ENCODE results near the gene TMA7.

Gene TMA7

GRCh38 chr3:48423241-48423882 lies 16.7 kb upstream of the TMA7 start:
- H3K36me3 Mint-ChIP-seq (ENCODE audit: low read depth) = no peaks in the 10 kb centered on the region
- no peak overlapping the region for H3K4me3 Mint-ChIP-seq
- DNase-seq (ENCODE audit: low spot score) = no peak
- H3K9me3 Mint-ChIP-seq = no peaks in the 10 kb centered on the region
- H3K4me1 Mint-ChIP-seq (ENCODE audit: low read depth) = no peaks in the 10 kb centered on the region
- peaks cover 16% of the 10 kb centered on the region for H3K27me3 Mint-ChIP-seq (ENCODE audit: low read depth)
- H3K27ac Mint-ChIP-seq = no peak overlapping the region

- Mint-ChIP-seq H3K4me3 (no peak overlapping the region), H3K36me3 (ENCODE audit: low read depth) (no peaks in the 10 kb centered on the region), H3K27me3 (ENCODE audit: low read depth) (peaks cover 18% of the 10 kb centered on the region), H3K4me1 (ENCODE audit: low read depth) (no peaks in the 10 kb centered on the region), H3K27ac (no peak overlapping the region), H3K9me3 (no peaks in the 10 kb centered on the region)
- no peak for DNase-seq (ENCODE audit: low spot score)
Observed at GRCh38 chr3:48423883-48424695, 16.0 kb upstream of the TMA7 start.

GRCh38 chr3:48425281-48425812 lies 14.7 kb upstream of the TMA7 start:
- Mint-ChIP-seq H3K4me3 (no peak overlapping the region), H3K9me3 (no peaks in the 10 kb centered on the region), H3K27me3 (ENCODE audit: low read depth) (peaks cover 23% of the 10 kb centered on the region), H3K27ac (no peak overlapping the region), H3K36me3 (ENCODE audit: low read depth) (no peaks in the 10 kb centered on the region), H3K4me1 (ENCODE audit: low read depth) (peaks cover 2% of the 10 kb centered on the region)
- no peak for DNase-seq (ENCODE audit: low spot score)

GRCh38 chr3:48426401-48426909 lies 13.6 kb upstream of the TMA7 start:
- Mint-ChIP-seq H3K9me3 (no peaks in the 10 kb centered on the region), H3K4me1 (ENCODE audit: low read depth) (peaks cover 6% of the 10 kb centered on the region)

GRCh38 chr3:48426944-48427629 lies 13.0 kb upstream of the TMA7 start:
- Mint-ChIP-seq H3K27me3 (ENCODE audit: low read depth) (peaks cover 24% of the 10 kb centered on the region), H3K36me3 (ENCODE audit: low read depth) (peaks cover 4% of the 10 kb centered on the region), H3K4me1 (ENCODE audit: low read depth) (peaks cover 6% of the 10 kb centered on the region), H3K4me3 (no peak overlapping the region), H3K9me3 (no peaks in the 10 kb centered on the region), H3K27ac (no peak overlapping the region)
- DNase-seq (ENCODE audit: low spot score) = no peak

More at GRCh38 chr3:48426401-48426909, 13.6 kb upstream of the TMA7 start:
- Mint-ChIP-seq H3K27me3 (ENCODE audit: low read depth) (peaks cover 24% of the 10 kb centered on the region), H3K36me3 (ENCODE audit: low read depth) (peaks cover under 1% of the 10 kb centered on the region), H3K4me3 (no peak overlapping the region), H3K27ac (no peak overlapping the region)
- no peak for DNase-seq (ENCODE audit: low spot score)

- Mint-ChIP-seq H3K36me3 (ENCODE audit: low read depth) (peaks cover 8% of the 10 kb centered on the region), H3K4me1 (ENCODE audit: low read depth) (peaks cover 6% of the 10 kb centered on the region), H3K27me3 (ENCODE audit: low read depth) (peaks cover 24% of the 10 kb centered on the region), H3K9me3 (no peaks in the 10 kb centered on the region), H3K27ac (no peak overlapping the region), H3K4me3 (peak overlapping the region; percentile 36)
- DNase-seq (ENCODE audit: low spot score) = no peak
Observed at GRCh38 chr3:48427630-48427962, 12.5 kb upstream of the TMA7 start.

GRCh38 chr3:48428088-48428571 lies 11.9 kb upstream of the TMA7 start:
- Mint-ChIP-seq H3K27ac (no peak overlapping the region), H3K9me3 (no peaks in the 10 kb centered on the region), H3K36me3 (ENCODE audit: low read depth) (peaks cover 8% of the 10 kb centered on the region), H3K27me3 (ENCODE audit: low read depth) (peaks cover 24% of the 10 kb centered on the region), H3K4me3 (peak overlapping the region; percentile 36), H3K4me1 (ENCODE audit: low read depth) (peaks cover 6% of the 10 kb centered on the region)
- no peak for DNase-seq (ENCODE audit: low spot score)

GRCh38 chr3:48428572-48429316 lies 11.3 kb upstream of the TMA7 start:
- Mint-ChIP-seq H3K27me3 (ENCODE audit: low read depth) (peaks cover 24% of the 10 kb centered on the region), H3K27ac (no peak overlapping the region), H3K36me3 (ENCODE audit: low read depth) (peaks cover 8% of the 10 kb centered on the region), H3K4me3 (peak overlapping the region; percentile 36), H3K9me3 (no peaks in the 10 kb centered on the region), H3K4me1 (ENCODE audit: low read depth) (peaks cover 6% of the 10 kb centered on the region)
- DNase-seq (ENCODE audit: low spot score) = no peak

- Mint-ChIP-seq H3K27me3 (ENCODE audit: low read depth) (peaks cover 24% of the 10 kb centered on the region), H3K4me3 (peak overlapping the region; percentile 76), H3K27ac (no peak overlapping the region), H3K4me1 (ENCODE audit: low read depth) (peaks cover 6% of the 10 kb centered on the region), H3K9me3 (no peaks in the 10 kb centered on the region), H3K36me3 (ENCODE audit: low read depth) (peaks cover 8% of the 10 kb centered on the region)
- DNase-seq (ENCODE audit: low spot score) = peak; percentile 49
Observed at GRCh38 chr3:48429317-48429959, 10.6 kb upstream of the TMA7 start.

- H3K27ac Mint-ChIP-seq = peak within 1 kb of the TSS; percentile 7
- no peak for DNase-seq (ENCODE audit: low spot score)
- peaks cover 24% of the 10 kb centered on the region for H3K27me3 Mint-ChIP-seq (ENCODE audit: low read depth)
- peaks cover 8% of the 10 kb centered on the region for H3K36me3 Mint-ChIP-seq (ENCODE audit: low read depth)
- peaks cover 6% of the 10 kb centered on the region for H3K4me1 Mint-ChIP-seq (ENCODE audit: low read depth)
- no peaks in the 10 kb centered on the region for H3K9me3 Mint-ChIP-seq
- peak within 1 kb of the TSS; percentile 76 for H3K4me3 Mint-ChIP-seq
Observed at GRCh38 chr3:48429960-48430707, 9.9 kb upstream of the TMA7 start, which contains the start of gene PLXNB1. Gene PLXNB1 (minus strand): TSS chr3:48430086. CDS start chr3:48424611, 5,475 bp downstream.

- Mint-ChIP-seq H3K27me3 (ENCODE audit: low read depth) (peaks cover 24% of the 10 kb centered on the region), H3K4me1 (ENCODE audit: low read depth) (peaks cover 9% of the 10 kb centered on the region), H3K27ac (no peak overlapping the region), H3K36me3 (ENCODE audit: low read depth) (peaks cover 8% of the 10 kb centered on the region), H3K4me3 (peak overlapping the region; percentile 76), H3K9me3 (no peaks in the 10 kb centered on the region)
- no peak for DNase-seq (ENCODE audit: low spot score)
Observed at GRCh38 chr3:48430708-48431101, 9.4 kb upstream of the TMA7 start.

GRCh38 chr3:48431224-48432029 lies 8.6 kb upstream of the TMA7 start:
- Mint-ChIP-seq H3K27ac (no peak overlapping the region), H3K4me3 (peak overlapping the region; percentile 76), H3K36me3 (ENCODE audit: low read depth) (peaks cover 8% of the 10 kb centered on the region), H3K9me3 (no peaks in the 10 kb centered on the region), H3K4me1 (ENCODE audit: low read depth) (peaks cover 9% of the 10 kb centered on the region), H3K27me3 (ENCODE audit: low read depth) (peaks cover 24% of the 10 kb centered on the region)
- DNase-seq (ENCODE audit: low spot score) = no peak

Data from T-helper 2 cell treated with Interferon-gamma antibody and Interleukin-4, amounts not matched to agents 5 μg/mL and 100 μg/mL, for 36 hours (primary cell).